HEK293 (cell line): ENCODE data around the gene PPM1L.
A peak's percentile ranks its signal among the peaks of the same experiment; 100 is the strongest.

ENCODE experiments used
- CTCF ChIA-PET: fragments of 350-600 bp; formaldehyde crosslinking; extraction: SDS; loops from one replicate; lab custom pipeline; 2021; ENCODE audit warnings: antibody characterized with exemption; lab: Yijun Ruan, JAX
- POLR2A ChIA-PET: fragments of 300-600 bp; formaldehyde crosslinking; extraction: SDS; loops from one replicate; lab custom pipeline; 2020; ENCODE audit warnings: antibody characterized with exemption, inconsistent platforms; lab: Yijun Ruan, JAX
- H3K27ac ChIP-seq: fragments of 200-500 bp; sonication (Bioruptor generic); 2 replicates; pipeline ENCODE4 v1.5.1; 2014; ENCODE audit warnings: low read depth, low read length, control low read depth, inconsistent platforms; ENCODE audit errors: extremely low read depth
- H3K36me3 ChIP-seq, 2 experiments: fragments of 200-500 bp in 1 of 2; sonication (Bioruptor generic) in 1 of 2; 1 replicate in 1 of 2; 2 replicates in 1 of 2; pipeline ENCODE4 v1.5.1; 2014 to 2017; ENCODE audit warnings: inconsistent platforms in 2 of 2, low read length in 2 of 2; ENCODE audit not compliant: control insufficient read depth in 2 of 2, insufficient read depth in 1 of 2
- H3K4me1 ChIP-seq: fragments of 200-500 bp; sonication (Bioruptor generic); 2 replicates; pipeline ENCODE4 v1.5.1; 2014; ENCODE audit warnings: mild to moderate bottlenecking, low read length, inconsistent platforms; ENCODE audit not compliant: control insufficient read depth, insufficient read depth
- H3K4me3 ChIP-seq: 2 replicates; pipeline ENCODE4 v1.5.1; 2011; ENCODE audit warnings: low read depth, mild to moderate bottlenecking, control low read depth, low read length, moderate library complexity
- H3K9me3 ChIP-seq: fragments of 200-500 bp; sonication (Bioruptor generic); 2 replicates; pipeline ENCODE4 v1.5.1; 2014; ENCODE audit warnings: low read depth, low read length, inconsistent platforms; ENCODE audit not compliant: control insufficient read depth, insufficient read depth
- GLIS2 ChIP-seq: fragments of 450-650 bp; formaldehyde crosslinking; IDR thresholded peaks from 2 replicates; pipeline ENCODE4 v1.5.1; 2016; ENCODE audit warnings: missing biosample characterization, missing genetic modification characterization
- KLF1 ChIP-seq: fragments of 450-650 bp; formaldehyde crosslinking; IDR thresholded peaks from 2 replicates; pipeline ENCODE4 v1.5.1; 2016; ENCODE audit warnings: missing biosample characterization, missing genetic modification characterization
- SCRT2 ChIP-seq: fragments of 450-650 bp; formaldehyde crosslinking; IDR thresholded peaks from 2 replicates; pipeline ENCODE4 v1.5.1; 2016; ENCODE audit warnings: missing biosample characterization, missing genetic modification characterization
- SP2 ChIP-seq: fragments of 450-650 bp; formaldehyde crosslinking; IDR thresholded peaks from 2 replicates; pipeline ENCODE4 v1.5.1; 2016; ENCODE audit warnings: missing biosample characterization, missing genetic modification characterization
- SP7 ChIP-seq: fragments of 450-650 bp; formaldehyde crosslinking; IDR thresholded peaks from 2 replicates; pipeline ENCODE4 v1.5.1; 2016; ENCODE audit warnings: missing biosample characterization, missing genetic modification characterization
- ZBTB17 ChIP-seq: fragments of 450-650 bp; formaldehyde crosslinking; IDR thresholded peaks from 2 replicates; pipeline ENCODE4 v1.5.1; 2016; ENCODE audit warnings: missing biosample characterization, missing genetic modification characterization
- ZFP69B ChIP-seq: fragments of 450-650 bp; formaldehyde crosslinking; IDR thresholded peaks from 2 replicates; pipeline ENCODE4 v1.5.1; 2016; ENCODE audit warnings: missing biosample characterization, missing genetic modification characterization
- ZNF114 ChIP-seq: fragments of 450-650 bp; formaldehyde crosslinking; IDR thresholded peaks from 2 replicates; pipeline ENCODE4 v1.5.0; 2017; ENCODE audit warnings: missing biosample characterization, missing genetic modification characterization
- ZNF121 ChIP-seq: fragments of 450-650 bp; formaldehyde crosslinking; IDR thresholded peaks from 2 replicates; pipeline ENCODE4 v1.5.1; 2016; ENCODE audit warnings: missing biosample characterization, missing genetic modification characterization
- ZNF202 ChIP-seq: fragments of 450-650 bp; formaldehyde crosslinking; IDR thresholded peaks from 2 replicates; pipeline ENCODE4 v1.5.1; 2016; ENCODE audit warnings: missing biosample characterization, missing genetic modification characterization, borderline replicate concordance
- ZNF266 ChIP-seq: fragments of 450-650 bp; formaldehyde crosslinking; IDR thresholded peaks from 2 replicates; pipeline ENCODE4 v1.5.1; 2016; ENCODE audit warnings: missing biosample characterization, missing genetic modification characterization, low read depth
- ZNF335 ChIP-seq: fragments of 450-650 bp; formaldehyde crosslinking; conservative IDR thresholded peaks from 2 replicates; pipeline ENCODE4 v1.5.1; 2016; ENCODE audit warnings: missing biosample characterization, missing genetic modification characterization
- ZNF366 ChIP-seq: fragments of 450-650 bp; formaldehyde crosslinking; conservative IDR thresholded peaks from 2 replicates; pipeline ENCODE4 v1.5.1; 2016; ENCODE audit warnings: missing biosample characterization, missing genetic modification characterization
- ZNF404 ChIP-seq: fragments of 450-650 bp; formaldehyde crosslinking; IDR thresholded peaks from 2 replicates; pipeline ENCODE4 v1.5.1; 2017; ENCODE audit warnings: missing biosample characterization, missing genetic modification characterization
- ZNF544 ChIP-seq: fragments of 450-650 bp; formaldehyde crosslinking; IDR thresholded peaks from 2 replicates; pipeline ENCODE4 v1.5.0; 2017; ENCODE audit warnings: missing biosample characterization, missing genetic modification characterization
- ZNF560 ChIP-seq: fragments of 450-650 bp; formaldehyde crosslinking; IDR thresholded peaks from 2 replicates; pipeline ENCODE4 v1.5.1; 2017; ENCODE audit warnings: missing biosample characterization, missing genetic modification characterization, borderline replicate concordance
- ZNF561 ChIP-seq: fragments of 450-650 bp; IDR thresholded peaks from 2 replicates; pipeline ENCODE4 v1.5.1; 2018; ENCODE audit warnings: missing biosample characterization, missing genetic modification characterization, borderline replicate concordance
- ZNF670 ChIP-seq: fragments of 450-650 bp; formaldehyde crosslinking; IDR thresholded peaks from 2 replicates; pipeline ENCODE4 v1.5.1; 2016; ENCODE audit warnings: missing biosample characterization, missing genetic modification characterization, low read depth
- ZNF830 ChIP-seq: fragments of 450-650 bp; IDR thresholded peaks from 2 replicates; pipeline ENCODE4 v1.5.0; 2018; ENCODE audit warnings: missing biosample characterization, missing genetic modification characterization, low read depth, mild to moderate bottlenecking, moderate library complexity
- ZSCAN30 ChIP-seq: fragments of 450-650 bp; IDR thresholded peaks from 2 replicates; pipeline ENCODE4 v1.5.1; 2018; ENCODE audit warnings: missing biosample characterization, mild to moderate bottlenecking, missing genetic modification characterization, moderate library complexity
- TF ChIP-seq, protein P1 (sequence below): fragments of 450-650 bp; formaldehyde crosslinking; IDR thresholded peaks from 2 replicates; pipeline ENCODE4 v1.5.1; 2016; ENCODE audit warnings: missing biosample characterization, missing genetic modification characterization
- TF ChIP-seq, protein P2 (sequence below): fragments of 450-650 bp; formaldehyde crosslinking; IDR thresholded peaks from 2 replicates; pipeline ENCODE4 v1.5.1; 2016; ENCODE audit warnings: missing biosample characterization, missing genetic modification characterization
- TF ChIP-seq, protein P3 (sequence below): fragments of 450-650 bp; formaldehyde crosslinking; IDR thresholded peaks from 2 replicates; pipeline ENCODE4 v1.5.0; 2017; ENCODE audit warnings: missing biosample characterization, missing genetic modification characterization, borderline replicate concordance

The PPM1L gene

DNA sequence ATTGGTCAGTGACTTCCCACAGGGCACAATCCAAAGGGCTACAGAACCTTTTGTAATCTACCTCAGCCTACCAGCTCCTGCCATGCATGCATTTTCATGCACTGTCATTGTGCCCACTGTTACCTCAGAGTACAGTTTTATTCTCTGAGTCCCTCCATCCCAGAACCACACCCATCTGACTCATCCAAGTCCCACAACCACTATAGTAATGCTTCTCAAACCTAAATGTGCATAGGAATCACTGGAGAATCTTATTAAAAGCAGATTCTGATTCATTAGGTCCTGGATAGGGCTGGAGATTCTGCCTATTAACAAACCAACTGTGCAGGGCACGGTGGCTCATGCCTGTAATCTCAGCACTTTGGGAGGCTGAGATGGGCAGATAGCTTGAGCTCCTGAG is 352.8 kb downstream of the PPM1L start:
- ChIA-PET POLR2A (no interaction called here), CTCF (no interaction called here)
- Histone ChIP-seq H3K9me3 (no peaks in the 10 kb centered on the region), H3K4me1 (no peaks in the 10 kb centered on the region), H3K4me3 (no peak overlapping the region), H3K36me3 (no peaks in the 10 kb centered on the region), H3K27ac (no peak overlapping the region)
- TF ChIP-seq SP2 (tag by site-specific recombination) (no peak), ZNF366 (tag by site-specific recombination) (no peak), SCRT2 (tag by site-specific recombination) (no peak), KLF1 (tag by site-specific recombination) (peak; percentile 23; the same call in 1 of the 2 replicates), ZNF560 (tag by site-specific recombination) (no peak)

DNA sequence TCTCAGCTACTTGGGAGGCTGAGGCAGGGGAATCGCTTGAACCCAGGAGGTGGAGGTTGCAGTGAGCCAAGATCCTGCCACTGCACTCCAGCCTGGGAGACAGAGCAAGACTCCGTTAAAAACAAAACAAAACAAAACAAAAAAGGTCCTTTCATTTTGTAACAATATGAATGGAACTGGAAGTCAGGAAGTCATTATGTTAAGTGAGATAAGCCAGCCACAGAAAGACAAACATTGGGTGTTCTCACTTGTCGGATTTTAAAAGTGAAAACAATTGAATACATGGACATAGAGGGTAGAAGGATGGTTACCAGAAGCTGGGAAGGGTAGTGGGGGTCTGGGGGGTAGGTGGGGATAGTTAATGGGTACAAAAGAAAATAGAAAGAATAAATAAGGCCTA is 361.6 kb downstream of the PPM1L start:
- Histone ChIP-seq H3K27ac (no peak overlapping the region), H3K4me3 (no peak overlapping the region), H3K9me3 (peaks cover 3% of the 10 kb centered on the region; the same call in 1 of the 2 replicates), H3K36me3 (no peaks in the 10 kb centered on the region), H3K4me1 (no peaks in the 10 kb centered on the region)
- CTCF ChIA-PET: no interaction called here
- POLR2A ChIA-PET: no interaction called here
- TF ChIP-seq ZNF404 (tag by site-specific recombination) (no peak), ZNF544 (tag by site-specific recombination) (no peak), ZNF114 (tag by site-specific recombination) (no peak), ZNF335 (tag by site-specific recombination) (no peak), SP2 (tag by site-specific recombination) (no peak), ZSCAN30 (no peak), ZNF266 (tag by site-specific recombination) (no peak), SP7 (tag by site-specific recombination) (no peak), ZNF670 (no peak), ZNF121 (no peak), GLIS2 (no peak), ZNF202 (tag by site-specific recombination) (no peak), ZNF561 (tag by site-specific recombination) (no peak), ZNF830 (tag by site-specific recombination) (no peak), ZFP69B (tag by site-specific recombination) (no peak), ZBTB17 (tag by site-specific recombination) (no peak)
- TF ChIP-seq, protein P1, sequence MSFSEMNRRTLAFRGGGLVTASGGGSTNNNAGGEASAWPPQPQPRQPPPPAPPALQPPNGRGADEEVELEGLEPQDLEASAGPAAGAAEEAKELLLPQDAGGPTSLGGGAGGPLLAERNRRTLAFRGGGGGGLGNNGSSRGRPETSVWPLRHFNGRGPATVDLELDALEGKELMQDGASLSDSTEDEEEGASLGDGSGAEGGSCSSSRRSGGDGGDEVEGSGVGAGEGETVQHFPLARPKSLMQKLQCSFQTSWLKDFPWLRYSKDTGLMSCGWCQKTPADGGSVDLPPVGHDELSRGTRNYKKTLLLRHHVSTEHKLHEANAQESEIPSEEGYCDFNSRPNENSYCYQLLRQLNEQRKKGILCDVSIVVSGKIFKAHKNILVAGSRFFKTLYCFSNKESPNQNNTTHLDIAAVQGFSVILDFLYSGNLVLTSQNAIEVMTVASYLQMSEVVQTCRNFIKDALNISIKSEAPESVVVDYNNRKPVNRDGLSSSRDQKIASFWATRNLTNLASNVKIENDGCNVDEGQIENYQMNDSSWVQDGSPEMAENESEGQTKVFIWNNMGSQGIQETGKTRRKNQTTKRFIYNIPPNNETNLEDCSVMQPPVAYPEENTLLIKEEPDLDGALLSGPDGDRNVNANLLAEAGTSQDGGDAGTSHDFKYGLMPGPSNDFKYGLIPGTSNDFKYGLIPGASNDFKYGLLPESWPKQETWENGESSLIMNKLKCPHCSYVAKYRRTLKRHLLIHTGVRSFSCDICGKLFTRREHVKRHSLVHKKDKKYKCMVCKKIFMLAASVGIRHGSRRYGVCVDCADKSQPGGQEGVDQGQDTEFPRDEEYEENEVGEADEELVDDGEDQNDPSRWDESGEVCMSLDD: no peak
- TF ChIP-seq, protein P2, sequence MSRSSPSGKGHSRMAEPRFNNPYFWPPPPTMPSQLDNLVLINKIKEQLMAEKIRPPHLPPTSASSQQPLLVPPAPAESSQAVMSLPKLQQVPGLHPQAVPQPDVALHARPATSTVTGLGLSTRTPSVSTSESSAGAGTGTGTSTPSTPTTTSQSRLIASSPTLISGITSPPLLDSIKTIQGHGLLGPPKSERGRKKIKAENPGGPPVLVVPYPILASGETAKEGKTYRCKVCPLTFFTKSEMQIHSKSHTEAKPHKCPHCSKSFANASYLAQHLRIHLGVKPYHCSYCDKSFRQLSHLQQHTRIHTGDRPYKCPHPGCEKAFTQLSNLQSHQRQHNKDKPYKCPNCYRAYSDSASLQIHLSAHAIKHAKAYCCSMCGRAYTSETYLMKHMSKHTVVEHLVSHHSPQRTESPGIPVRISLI (tag by site-specific recombination): no peak
- TF ChIP-seq, protein P3, sequence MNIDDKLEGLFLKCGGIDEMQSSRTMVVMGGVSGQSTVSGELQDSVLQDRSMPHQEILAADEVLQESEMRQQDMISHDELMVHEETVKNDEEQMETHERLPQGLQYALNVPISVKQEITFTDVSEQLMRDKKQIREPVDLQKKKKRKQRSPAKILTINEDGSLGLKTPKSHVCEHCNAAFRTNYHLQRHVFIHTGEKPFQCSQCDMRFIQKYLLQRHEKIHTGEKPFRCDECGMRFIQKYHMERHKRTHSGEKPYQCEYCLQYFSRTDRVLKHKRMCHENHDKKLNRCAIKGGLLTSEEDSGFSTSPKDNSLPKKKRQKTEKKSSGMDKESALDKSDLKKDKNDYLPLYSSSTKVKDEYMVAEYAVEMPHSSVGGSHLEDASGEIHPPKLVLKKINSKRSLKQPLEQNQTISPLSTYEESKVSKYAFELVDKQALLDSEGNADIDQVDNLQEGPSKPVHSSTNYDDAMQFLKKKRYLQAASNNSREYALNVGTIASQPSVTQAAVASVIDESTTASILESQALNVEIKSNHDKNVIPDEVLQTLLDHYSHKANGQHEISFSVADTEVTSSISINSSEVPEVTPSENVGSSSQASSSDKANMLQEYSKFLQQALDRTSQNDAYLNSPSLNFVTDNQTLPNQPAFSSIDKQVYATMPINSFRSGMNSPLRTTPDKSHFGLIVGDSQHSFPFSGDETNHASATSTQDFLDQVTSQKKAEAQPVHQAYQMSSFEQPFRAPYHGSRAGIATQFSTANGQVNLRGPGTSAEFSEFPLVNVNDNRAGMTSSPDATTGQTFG: no peak
